CD4-positive, alpha-beta T cell (primary cell): ENCODE measurements around the gene IQSEC2. TPM values are rescaled to one million over a fixed set of nuclear protein-coding genes. Genes with fewer than 3 reads are reported as not detected.

Source experiments
- ATAC-seq: fragments of 200-7000 bp; cut with Tn5 transposase; one replicate; pipeline ENCODE4 v1.10.0; 2022; ENCODE audit warnings: mild to moderate bottlenecking; ENCODE audit not compliant: poor library complexity
- CTCF ChIA-PET: fragments of 350-600 bp; sonication (Branson Sonifier 250); formaldehyde crosslinking; loops from one replicate; lab custom pipeline; 2021; ENCODE audit warnings: antibody characterized with exemption, inconsistent platforms; lab: Charles Lee
- POLR2A ChIA-PET: fragments of 350-600 bp; sonication (Branson Sonifier 250); formaldehyde crosslinking; loops from one replicate; lab custom pipeline; 2021; ENCODE audit warnings: antibody characterized with exemption, inconsistent platforms; lab: Charles Lee
- DNase-seq, 14 experiments: peaks; one replicate each; pipeline ENCODE4 v3.0.0-alpha.2; 2013 to 2020; ENCODE audit warnings: mixed read lengths in 2 of 14
- H3K27ac ChIP-seq, 2 donors: one replicate each; pipeline versions ENCODE4 v1.5.1 to v1.7.0; 2013; ENCODE audit warnings: low read length in 2 of 2, low read depth in 1 of 2, mild to moderate bottlenecking in 1 of 2
- H3K27me3 ChIP-seq, 2 experiments: 1 replicate in 1 of 2; 2 replicates in 1 of 2; pipeline versions ENCODE4 v1.6.1 to v1.7.0; 2013; ENCODE audit warnings: low read length in 2 of 2, control low read depth in 1 of 2, mild to moderate bottlenecking in 1 of 2, moderate library complexity in 1 of 2; ENCODE audit not compliant: insufficient read depth in 2 of 2, control insufficient read depth in 1 of 2
- H3K36me3 ChIP-seq: one replicate; pipeline ENCODE4 v1.6.1; 2013; ENCODE audit warnings: low read length, control low read depth; ENCODE audit not compliant: insufficient read depth
- H3K4me1 ChIP-seq: one replicate; pipeline ENCODE4 v1.6.1; 2013; ENCODE audit warnings: low read length, control low read depth; ENCODE audit not compliant: insufficient read depth
- H3K4me3 ChIP-seq: one replicate; pipeline ENCODE4 v1.5.1; 2013; ENCODE audit warnings: mild to moderate bottlenecking, low read length, moderate library complexity
- H3K9me3 ChIP-seq, 2 experiments: 1 replicate in 1 of 2; 2 replicates in 1 of 2; pipeline versions ENCODE4 v1.6.1 to v1.7.0; 2013; ENCODE audit warnings: low read length in 2 of 2, mild to moderate bottlenecking in 2 of 2, control low read depth in 1 of 2, moderate library complexity in 1 of 2; ENCODE audit not compliant: control insufficient read depth in 1 of 2, insufficient read depth in 1 of 2
- H3K27ac Mint-ChIP-seq: one replicate; pipeline ENCODE4 v1.8.0; 2020; ENCODE audit warnings: mixed read lengths
- H3K27me3 Mint-ChIP-seq: one replicate; pipeline ENCODE4 v1.8.0; 2021; ENCODE audit warnings: mixed read lengths
- H3K36me3 Mint-ChIP-seq: one replicate; pipeline ENCODE4 v1.8.0; 2021; ENCODE audit warnings: low read depth, mixed read lengths
- H3K4me1 Mint-ChIP-seq: one replicate; pipeline ENCODE4 v1.8.0; 2021; ENCODE audit warnings: low read depth, mixed read lengths
- H3K4me3 Mint-ChIP-seq: one replicate; pipeline ENCODE4 v1.8.0; 2020; ENCODE audit warnings: mild to moderate bottlenecking, mixed read lengths
- H3K9me3 Mint-ChIP-seq: one replicate; pipeline ENCODE4 v1.8.0; 2020; ENCODE audit warnings: mixed read lengths
- intact Hi-C, 2 experiments: fragments of 100-400 bp; cut with DNase I in 1 of 2; cut with micrococcal nuclease in 1 of 2; formaldehyde crosslinking; loops; one replicate each; pipeline versions ENCODE4 v1.15.1 to v1.9.0; 2023 to 2025; cut with DNase I, micrococcal nuclease
- total RNA-seq, 174 experiments: library from RNA in 2 of 174; stranded (reverse) in 2 of 174; gene quantifications; one replicate each; pipeline ENCODE4 v1.2.3 and lab custom pipeline; 2021 to 2026
- TF ChIP-seq, protein P1 (sequence below): fragments of 200-600 bp; IDR thresholded peaks from one replicate; pipeline ENCODE4 v1.8.0; 2022; ENCODE audit warnings: antibody characterized with exemption, mild to moderate bottlenecking

Gene IQSEC2
- total RNA-seq, 2 experiments from 2014 or later, result 0.85 to 2.2 TPM

DNA sequence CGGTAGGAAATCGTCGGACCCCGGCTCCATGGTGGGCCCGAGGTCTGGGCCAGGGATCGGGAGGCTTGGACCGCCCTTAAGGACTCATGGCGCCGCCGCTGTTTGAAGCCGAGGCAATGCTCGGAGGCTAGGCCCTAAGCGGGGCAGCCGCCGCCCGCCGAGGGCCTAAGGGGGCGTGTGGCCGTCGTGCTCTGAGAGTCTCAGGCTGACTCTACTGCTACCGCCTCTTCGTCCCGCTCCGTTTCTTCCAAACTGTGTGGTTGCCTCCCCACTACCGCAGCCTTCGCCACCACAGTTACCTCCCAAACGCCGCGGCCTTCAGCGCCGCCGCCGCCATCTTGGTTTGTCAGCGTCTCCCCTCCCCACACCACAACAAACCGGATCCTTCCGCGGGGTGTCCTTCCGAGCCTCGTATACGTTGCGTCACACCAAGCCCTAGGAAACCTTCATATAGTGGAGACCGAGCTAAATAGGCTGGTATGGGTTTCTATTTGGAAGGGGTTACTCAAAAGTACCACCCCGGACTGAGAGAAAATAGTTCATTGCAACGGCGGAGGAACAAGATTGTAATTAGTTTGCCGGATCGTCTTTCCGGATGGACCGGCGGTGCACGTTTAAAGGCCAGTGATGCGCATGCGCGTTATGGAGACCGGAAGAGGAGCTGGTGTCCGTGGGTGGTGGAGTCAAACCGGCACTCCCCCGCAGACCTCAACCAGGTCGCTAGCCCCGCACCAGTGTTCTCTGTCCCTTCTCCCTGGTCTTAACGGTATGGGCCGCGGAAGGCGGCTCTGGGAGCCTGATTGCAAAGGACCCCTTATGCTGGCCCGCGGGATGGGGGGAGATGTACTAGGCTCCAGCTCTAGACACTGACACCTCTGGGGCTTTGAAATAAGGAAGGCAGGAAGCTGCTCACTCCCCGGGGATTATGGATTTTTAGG lies 56.3 kb downstream of the IQSEC2 start, which contains the start of gene KDM5C:
Gene KDM5C (minus strand): TSS at position 348 of the 938 bp plus-strand sequence. CDS start 318 bp downstream, at position 30.
- H3K4me1 Mint-ChIP-seq, result peaks cover 38% of the 10 kb centered on the region
- ChIA-PET CTCF (interaction anchor here (1.1 kb wide), 1 partner anchor 14 kb away, joined by 3 read pairs; no protein-coding TSS in a partner anchor), POLR2A (interaction anchor here (0.6 to 1.8 kb wide), 21 partner anchors 10 to 1582 kb away, joined by 3 to 21 read pairs (median 4); partner anchors contain the start of genes KANTR, MAGED2, RIBC1 and SMC1A)

DNA sequence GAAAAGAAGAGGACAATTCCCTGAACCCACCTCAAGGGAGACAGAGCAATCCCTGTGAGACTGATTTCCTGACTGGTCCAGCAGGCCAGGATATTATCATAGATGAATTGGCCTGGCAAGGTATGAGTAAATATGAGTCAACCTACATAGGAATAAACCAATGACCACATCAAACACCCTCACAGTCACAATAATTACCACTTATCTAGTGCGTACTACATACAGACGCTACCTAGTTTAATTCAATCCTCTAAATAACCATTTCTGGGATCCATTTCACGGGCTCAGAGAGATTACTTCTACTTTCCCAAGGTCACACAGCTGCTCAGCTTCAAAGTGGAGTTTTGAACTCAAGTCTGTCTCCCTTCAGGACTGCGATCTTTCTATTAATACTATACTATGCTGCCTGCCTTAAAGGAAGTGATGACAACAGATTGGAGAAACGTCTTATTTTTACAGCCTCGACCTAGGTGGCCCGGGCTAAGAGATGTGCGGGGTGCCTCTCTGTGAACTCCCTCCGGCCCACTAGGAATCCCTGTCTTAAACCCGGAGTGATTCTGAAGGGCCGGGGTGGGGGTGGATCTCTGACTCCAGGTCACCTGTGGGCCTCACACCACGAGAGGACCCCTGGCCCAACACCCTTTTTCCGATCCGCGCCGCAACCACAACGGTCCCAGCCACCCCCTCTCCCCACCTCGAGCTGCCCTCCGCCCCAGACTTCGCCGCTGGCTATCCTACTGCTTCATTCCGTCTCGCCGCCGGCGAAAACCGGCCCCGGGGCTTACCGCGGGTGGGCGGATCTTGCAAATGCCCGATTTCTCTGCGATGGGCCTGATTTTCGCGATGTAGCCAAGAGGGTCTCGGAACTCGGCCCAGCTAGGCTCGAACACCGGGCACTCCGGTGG lies 57.2 kb downstream of the IQSEC2 start:
- peaks cover 38% of the 10 kb centered on the region for H3K4me1 Mint-ChIP-seq
- ChIA-PET CTCF (no interaction called here), POLR2A (interaction anchor here (0.9 to 1.5 kb wide), 6 partner anchors 59 to 1216 kb away, joined by 3 to 21 read pairs (median 5); partner anchors contain the start of genes TSPYL2 and TSR2)
- ATAC-seq (peak; percentile 53), DNase-seq (peak in 8 of 14 experiments; percentile 4 to 65 (median 16))
- H3K27me3 ChIP-seq, result no peaks in the 10 kb centered on the region
- no peaks in the 10 kb centered on the region for H3K9me3 Mint-ChIP-seq
- peak overlapping the region; percentile 100 for H3K4me3 Mint-ChIP-seq
- H3K36me3 Mint-ChIP-seq, result peaks cover 51% of the 10 kb centered on the region
- TF ChIP-seq, protein P1, sequence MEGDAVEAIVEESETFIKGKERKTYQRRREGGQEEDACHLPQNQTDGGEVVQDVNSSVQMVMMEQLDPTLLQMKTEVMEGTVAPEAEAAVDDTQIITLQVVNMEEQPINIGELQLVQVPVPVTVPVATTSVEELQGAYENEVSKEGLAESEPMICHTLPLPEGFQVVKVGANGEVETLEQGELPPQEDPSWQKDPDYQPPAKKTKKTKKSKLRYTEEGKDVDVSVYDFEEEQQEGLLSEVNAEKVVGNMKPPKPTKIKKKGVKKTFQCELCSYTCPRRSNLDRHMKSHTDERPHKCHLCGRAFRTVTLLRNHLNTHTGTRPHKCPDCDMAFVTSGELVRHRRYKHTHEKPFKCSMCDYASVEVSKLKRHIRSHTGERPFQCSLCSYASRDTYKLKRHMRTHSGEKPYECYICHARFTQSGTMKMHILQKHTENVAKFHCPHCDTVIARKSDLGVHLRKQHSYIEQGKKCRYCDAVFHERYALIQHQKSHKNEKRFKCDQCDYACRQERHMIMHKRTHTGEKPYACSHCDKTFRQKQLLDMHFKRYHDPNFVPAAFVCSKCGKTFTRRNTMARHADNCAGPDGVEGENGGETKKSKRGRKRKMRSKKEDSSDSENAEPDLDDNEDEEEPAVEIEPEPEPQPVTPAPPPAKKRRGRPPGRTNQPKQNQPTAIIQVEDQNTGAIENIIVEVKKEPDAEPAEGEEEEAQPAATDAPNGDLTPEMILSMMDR, result no peak
- H3K36me3 ChIP-seq, result peaks cover 23% of the 10 kb centered on the region
- no peaks in the 10 kb centered on the region for H3K9me3 ChIP-seq
- peak overlapping the region; percentile 95 for H3K27ac Mint-ChIP-seq
- peaks cover 32% of the 10 kb centered on the region for H3K4me1 ChIP-seq
- H3K27me3 Mint-ChIP-seq, result no peaks in the 10 kb centered on the region
- intact Hi-C loops, result loop anchor here in 1 of 2 experiments (2.0 to 10.0 kb wide), 4 partner anchors 23 to 821 kb away; partner anchors contain the start of genes PHF8, RIBC1, SMC1A and TSPYL2
- H3K27ac ChIP-seq, result peak overlapping the region; percentile 89 to 91
- peak overlapping the region; percentile 98 for H3K4me3 ChIP-seq

More for the DNA sequence above, 56.3 kb downstream of the IQSEC2 start, which contains the start of gene KDM5C:
- H3K27me3 Mint-ChIP-seq, result no peaks in the 10 kb centered on the region
- intact Hi-C loops, result loop anchor here in 1 of 2 experiments (2.0 to 10.0 kb wide), 5 partner anchors 33 to 1937 kb away; partner anchors contain the start of genes PHF8, RIBC1, SMC1A and TSPYL2
- DNase-seq, result peak; percentile 68 to 94 (median 88)
- H3K27me3 ChIP-seq, result no peaks in the 10 kb centered on the region
- H3K27ac Mint-ChIP-seq, result peak within 1 kb of the TSS; percentile 95
- peaks cover 14% of the 10 kb centered on the region for H3K36me3 ChIP-seq
- no peaks in the 10 kb centered on the region for H3K9me3 ChIP-seq
- H3K4me3 Mint-ChIP-seq, result peak within 1 kb of the TSS; percentile 100
- TF ChIP-seq, protein P1, result no peak
- peak within 1 kb of the TSS; percentile 98 for H3K4me3 ChIP-seq
- peaks cover 32% of the 10 kb centered on the region for H3K4me1 ChIP-seq
- peak within 1 kb of the TSS; percentile 89 to 91 for H3K27ac ChIP-seq
- no peaks in the 10 kb centered on the region for H3K9me3 Mint-ChIP-seq
- peak; percentile 74 for ATAC-seq
- peaks cover 41% of the 10 kb centered on the region for H3K36me3 Mint-ChIP-seq
